WTC11 (cell line): ENCODE results near the gene SLC8A1. TPM values are rescaled to one million over a fixed set of nuclear protein-coding genes. Genes with fewer than 3 reads are reported as not detected.
"Not testable (repeated sequence)": the region's sequence is repeated elsewhere in the genome, so short reads cannot be mapped to it uniquely, and the experiment has no call there.

Source experiments
- ATAC-seq: fragments of 200-7000 bp; cut with Tn5 transposase; 2 replicates; pipeline ENCODE4 v1.10.0; 2021; ENCODE audit warnings: mild to moderate bottlenecking, moderate library complexity
- CTCF ChIA-PET: fragments of 300-600 bp; sonication (Branson Sonifier 250); formaldehyde crosslinking; loops from one replicate; lab custom pipeline; 2021; ENCODE audit warnings: antibody characterized with exemption; lab: Charles Lee
- POLR2A ChIA-PET: fragments of 350-600 bp; sonication (Branson Sonifier 250); formaldehyde crosslinking; loops from one replicate; lab custom pipeline; 2021; ENCODE audit warnings: antibody characterized with exemption; lab: Charles Lee
- DNase-seq: peaks from one replicate; pipeline ENCODE4 v3.0.0; 2021; ENCODE audit warnings: low spot score
- H3K27ac Mint-ChIP-seq: 2 replicates; pipeline ENCODE4 v1.8.0; 2021; ENCODE audit warnings: mixed read lengths
- H3K27me3 Mint-ChIP-seq: 2 replicates; pipeline ENCODE4 v1.8.0; 2021; ENCODE audit warnings: low read depth, mild to moderate bottlenecking, moderate library complexity, mixed read lengths
- H3K36me3 Mint-ChIP-seq: 2 replicates; pipeline ENCODE4 v1.8.0; 2021; ENCODE audit warnings: mixed read lengths
- H3K4me1 Mint-ChIP-seq: 2 replicates; pipeline ENCODE4 v1.8.0; 2022; ENCODE audit warnings: mixed read lengths
- H3K4me3 Mint-ChIP-seq: 2 replicates; pipeline ENCODE4 v1.8.0; 2021; ENCODE audit warnings: mild to moderate bottlenecking, moderate library complexity, mixed read lengths
- H3K9me3 Mint-ChIP-seq: 2 replicates; pipeline ENCODE4 v1.8.0; 2021; ENCODE audit warnings: mixed read lengths
- CBFB ChIP-seq: sonication (generic); formaldehyde crosslinking; IDR thresholded peaks from 2 replicates; pipeline ENCODE4 v1.8.1; 2022; ENCODE audit warnings: mild to moderate bottlenecking, low read depth, missing genetic modification reagents
- CDX4 ChIP-seq: fragments of 250-450 bp; sonication (Bioruptor Pico); IDR thresholded peaks from 2 replicates; pipeline ENCODE4 v1.9.0; 2021; ENCODE audit warnings: moderate library complexity, mild to moderate bottlenecking, inconsistent platforms, borderline replicate concordance
- CREB1 ChIP-seq: sonication (generic); formaldehyde crosslinking; IDR thresholded peaks from 2 replicates; pipeline ENCODE4 v1.8.0; 2023; ENCODE audit warnings: mild to moderate bottlenecking, missing genetic modification reagents
- CREM ChIP-seq: sonication (generic); formaldehyde crosslinking; IDR thresholded peaks from 2 replicates; pipeline ENCODE4 v1.8.1; 2022; ENCODE audit warnings: mild to moderate bottlenecking, missing genetic modification reagents, moderate library complexity
- ETV6 ChIP-seq: sonication (generic); formaldehyde crosslinking; IDR thresholded peaks from 2 replicates; pipeline ENCODE4 v1.8.1; 2022; ENCODE audit warnings: mild to moderate bottlenecking, missing genetic modification reagents
- GRHL2 ChIP-seq: fragments of 250-450 bp; sonication (Bioruptor Pico); IDR thresholded peaks from 2 replicates; pipeline ENCODE4 v1.8.0; 2022; ENCODE audit warnings: mild to moderate bottlenecking, moderate library complexity; ENCODE audit not compliant: insufficient replicate concordance, severe bottlenecking
- IRF1 ChIP-seq: sonication (generic); formaldehyde crosslinking; IDR thresholded peaks from 2 replicates; pipeline ENCODE4 v1.8.0; 2023; ENCODE audit warnings: missing genetic modification reagents
- JAZF1 ChIP-seq: fragments of 250-450 bp; sonication (Bioruptor Pico); IDR thresholded peaks from 2 replicates; pipeline ENCODE4 v1.9.0; 2021; ENCODE audit warnings: moderate library complexity, mild to moderate bottlenecking, inconsistent platforms
- JUN ChIP-seq: sonication (generic); formaldehyde crosslinking; IDR thresholded peaks from 2 replicates; pipeline ENCODE4 v1.8.0; 2023; ENCODE audit warnings: mild to moderate bottlenecking, missing genetic modification reagents
- KAT7 ChIP-seq: sonication (generic); formaldehyde crosslinking; IDR thresholded peaks from 2 replicates; pipeline ENCODE4 v1.8.1; 2023; ENCODE audit warnings: missing genetic modification reagents, mild to moderate bottlenecking, borderline replicate concordance
- MLX ChIP-seq: sonication (generic); formaldehyde crosslinking; IDR thresholded peaks from 2 replicates; pipeline ENCODE4 v1.8.1; 2023; ENCODE audit warnings: mild to moderate bottlenecking, missing genetic modification reagents, moderate library complexity
- NR3C1 ChIP-seq: sonication (generic); formaldehyde crosslinking; conservative IDR thresholded peaks from 2 replicates; pipeline ENCODE4 v1.8.1; 2023; ENCODE audit warnings: low read depth, mild to moderate bottlenecking, missing genetic modification reagents
- OVOL2 ChIP-seq: fragments of 250-450 bp; sonication (Bioruptor Pico); IDR thresholded peaks from 2 replicates; pipeline ENCODE4 v1.9.0; 2021; ENCODE audit warnings: mild to moderate bottlenecking, borderline replicate concordance
- PREB ChIP-seq: sonication (generic); formaldehyde crosslinking; IDR thresholded peaks from 2 replicates; pipeline ENCODE4 v1.8.1; 2022; ENCODE audit warnings: mild to moderate bottlenecking, missing genetic modification reagents, moderate library complexity, borderline replicate concordance
- RELA ChIP-seq: sonication (generic); formaldehyde crosslinking; IDR thresholded peaks from 2 replicates; pipeline ENCODE4 v1.8.1; 2022; ENCODE audit warnings: missing genetic modification reagents, mild to moderate bottlenecking, borderline replicate concordance
- RORB ChIP-seq: fragments of 250-450 bp; sonication (Bioruptor Pico); IDR thresholded peaks from 2 replicates; pipeline ENCODE4 v1.9.0; 2021; ENCODE audit warnings: mild to moderate bottlenecking
- SMAD4 ChIP-seq: sonication (generic); formaldehyde crosslinking; IDR thresholded peaks from 2 replicates; pipeline ENCODE4 v1.8.0; 2022; ENCODE audit warnings: mild to moderate bottlenecking, missing genetic modification reagents
- SP1 ChIP-seq: sonication (generic); formaldehyde crosslinking; conservative IDR thresholded peaks from 2 replicates; pipeline ENCODE4 v1.8.1; 2022; ENCODE audit warnings: missing genetic modification reagents
- ZNF232 ChIP-seq: sonication (generic); formaldehyde crosslinking; IDR thresholded peaks from 2 replicates; pipeline ENCODE4 v1.8.0; 2022; ENCODE audit warnings: mild to moderate bottlenecking, missing genetic modification reagents
- ZNF263 ChIP-seq: sonication (generic); formaldehyde crosslinking; IDR thresholded peaks from 2 replicates; pipeline ENCODE4 v1.8.1; 2022; ENCODE audit warnings: low read depth, mild to moderate bottlenecking, moderate library complexity, missing genetic modification reagents
- ZNF317 ChIP-seq: sonication (generic); formaldehyde crosslinking; IDR thresholded peaks from 2 replicates; pipeline ENCODE4 v1.8.1; 2023; ENCODE audit warnings: low read depth, mild to moderate bottlenecking, moderate library complexity, missing genetic modification reagents, borderline replicate concordance
- ZNF512 ChIP-seq: sonication (generic); formaldehyde crosslinking; IDR thresholded peaks from 2 replicates; pipeline ENCODE4 v1.8.1; 2022; ENCODE audit warnings: missing genetic modification reagents, borderline replicate concordance
- total RNA-seq: library from RNA; stranded (reverse); gene quantifications from 3 replicates; pipeline ENCODE4 v1.2.3, GENCODE V29; 2021

The SLC8A1 gene
- total RNA-seq, 1 experiment from 2014 or later = 2.6 TPM

- no peak for TF ChIP-seq SP1 (CRISPR knock-in tag)
- TF ChIP-seq RORB (CRISPR knock-in tag) = no peak
- no peak for TF ChIP-seq KAT7 (CRISPR knock-in tag)
- TF ChIP-seq NR3C1 (CRISPR knock-in tag) = no peak
- no peak for TF ChIP-seq ETV6 (CRISPR knock-in tag)
- TF ChIP-seq MLX = no peak
- TF ChIP-seq RELA (CRISPR knock-in tag) = no peak
- no peak for TF ChIP-seq JUN
- no peak for TF ChIP-seq ZNF232 (CRISPR knock-in tag)
- Mint-ChIP-seq H3K36me3 (no peaks in the 10 kb centered on the region), H3K27ac (no peak overlapping the region), H3K9me3 (peaks cover 10% of the 10 kb centered on the region), H3K4me3 (no peak overlapping the region), H3K4me1 (no peaks in the 10 kb centered on the region), H3K27me3 (no peaks in the 10 kb centered on the region)
- POLR2A ChIA-PET = no interaction called here
- CTCF ChIA-PET = no interaction called here
- no peak for ATAC-seq
- no peak for DNase-seq
These were observed 366.1 kb downstream of the SLC8A1 start for GRCh38 chr2:40085786-40086185.

- H3K4me1 Mint-ChIP-seq = peaks cover 12% of the 10 kb centered on the region
- CTCF ChIA-PET, H3K36me3 Mint-ChIP-seq, H3K4me3 Mint-ChIP-seq, POLR2A ChIA-PET, ATAC-seq, DNase-seq, H3K27ac Mint-ChIP-seq, H3K27me3 Mint-ChIP-seq: not testable (repeated sequence)
- H3K9me3 Mint-ChIP-seq = peaks cover 24% of the 10 kb centered on the region
These were observed 378.6 kb downstream of the SLC8A1 start for GRCh38 chr2:40073336-40073735.

GRCh38 chr2:40072442-40073232 lies 379.3 kb downstream of the SLC8A1 start:
- no peak overlapping the region for H3K27ac Mint-ChIP-seq
- H3K9me3 Mint-ChIP-seq = peaks cover 24% of the 10 kb centered on the region
- TF ChIP-seq CBFB (CRISPR knock-in tag) (no peak), GRHL2 (no peak), PREB (no peak), OVOL2 (CRISPR knock-in tag) (no peak), SMAD4 (CRISPR knock-in tag) (no peak)
- TF ChIP-seq, all 79 proteins: peak for 0
- peaks cover 12% of the 10 kb centered on the region for H3K4me1 Mint-ChIP-seq
- no peaks in the 10 kb centered on the region for H3K27me3 Mint-ChIP-seq
- H3K4me3 Mint-ChIP-seq = no peak overlapping the region
- POLR2A ChIA-PET = interaction anchor here (0.8 kb wide), 1 partner anchor 93 kb away, joined by 3 read pairs; no protein-coding TSS in a partner anchor
- H3K36me3 Mint-ChIP-seq = peaks cover 7% of the 10 kb centered on the region
- DNase-seq = no peak
- ATAC-seq = no peak
- CTCF ChIA-PET = no interaction called here

- Mint-ChIP-seq H3K9me3 (peaks cover 50% of the 10 kb centered on the region), H3K4me3 (no peak overlapping the region), H3K4me1 (peaks cover 2% of the 10 kb centered on the region; the same call in 1 of the 2 replicates), H3K27me3 (no peaks in the 10 kb centered on the region), H3K36me3 (peaks cover 16% of the 10 kb centered on the region), H3K27ac (no peak overlapping the region)
- DNase-seq (no peak), ATAC-seq (no peak)
- POLR2A ChIA-PET = no interaction called here
- CTCF ChIA-PET = no interaction called here
- no peak for TF ChIP-seq IRF1
- no peak for TF ChIP-seq CDX4 (CRISPR knock-in tag)
- TF ChIP-seq ZNF512 (CRISPR knock-in tag) = no peak
- TF ChIP-seq SMAD4 (CRISPR knock-in tag) = no peak
- no peak for TF ChIP-seq ZNF263
- TF ChIP-seq CREM (CRISPR knock-in tag) = no peak
- no peak for TF ChIP-seq JAZF1 (CRISPR knock-in tag)
- TF ChIP-seq GRHL2 = no peak
- no peak for TF ChIP-seq ZNF317 (CRISPR knock-in tag)
- no peak for TF ChIP-seq CREB1 (CRISPR knock-in tag)
- TF ChIP-seq SP1 (CRISPR knock-in tag) = no peak
These were observed 389.5 kb downstream of the SLC8A1 start for GRCh38 chr2:40062381-40062780.
